ENCODE data around the gene ASXL3.

Gene ASXL3

DNA sequence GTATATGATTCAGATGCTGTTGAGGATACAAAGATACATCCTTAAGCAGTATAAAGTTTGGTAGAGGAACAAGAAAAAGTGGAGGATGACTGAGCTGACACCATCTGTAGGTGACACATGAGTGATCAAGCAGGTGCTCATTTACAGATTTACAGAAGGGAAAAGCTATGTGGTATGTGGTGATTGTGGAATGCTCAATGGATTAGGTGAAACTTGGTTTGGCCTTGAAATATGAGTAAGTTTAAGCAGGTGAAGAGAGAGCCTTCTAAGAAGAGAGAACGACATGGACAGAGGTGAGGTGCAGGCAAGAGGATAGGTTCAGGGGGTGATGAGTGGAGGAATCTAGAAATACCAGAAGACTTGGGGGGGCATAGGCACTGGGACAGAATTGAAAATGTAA lies 5.9 kb downstream of the ASXL3 start:
- no peak for DNase-seq (ENCODE audit: low read depth)

DNA sequence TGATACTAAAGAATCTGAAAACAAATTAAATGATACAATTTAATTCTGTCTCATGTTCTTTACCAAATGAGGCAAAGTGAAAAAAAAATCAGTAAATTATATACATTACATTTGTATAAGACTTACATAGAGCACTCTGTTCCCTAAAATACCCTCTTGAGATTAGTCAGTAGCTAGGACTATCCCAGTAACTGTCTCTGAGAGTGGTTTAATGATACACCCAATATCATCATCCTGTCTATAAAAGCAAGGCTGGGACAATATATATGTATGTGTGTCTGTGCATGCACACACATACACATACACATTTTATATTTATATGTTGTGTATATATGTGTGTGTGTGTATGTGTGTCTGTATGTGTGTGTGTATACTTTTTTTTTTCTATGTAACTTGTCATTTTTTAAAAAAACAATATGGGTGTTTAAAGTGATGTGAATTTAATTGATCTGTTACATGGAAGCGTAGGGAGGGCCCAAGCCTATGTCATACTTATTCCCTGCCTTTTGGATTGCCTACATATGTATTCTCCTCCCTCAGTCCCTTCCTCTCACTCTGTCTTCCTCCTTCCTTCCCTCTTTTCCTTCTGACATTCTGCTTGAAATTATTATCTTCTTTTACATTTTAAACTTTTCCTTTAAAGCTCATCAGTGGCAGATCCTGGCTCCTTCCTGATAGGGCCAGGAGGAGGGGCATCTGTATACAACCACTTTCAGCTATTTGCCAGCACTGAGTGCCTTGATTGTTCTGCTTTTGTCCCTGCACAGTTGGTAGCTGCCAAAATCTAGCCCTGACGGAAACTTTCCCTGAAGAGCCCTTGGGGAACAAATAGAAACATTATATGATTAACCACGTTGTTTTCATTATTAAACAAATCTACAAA lies 6.8 kb downstream of the ASXL3 start:
- DNase-seq (ENCODE audit: low read depth): no peak

DNA sequence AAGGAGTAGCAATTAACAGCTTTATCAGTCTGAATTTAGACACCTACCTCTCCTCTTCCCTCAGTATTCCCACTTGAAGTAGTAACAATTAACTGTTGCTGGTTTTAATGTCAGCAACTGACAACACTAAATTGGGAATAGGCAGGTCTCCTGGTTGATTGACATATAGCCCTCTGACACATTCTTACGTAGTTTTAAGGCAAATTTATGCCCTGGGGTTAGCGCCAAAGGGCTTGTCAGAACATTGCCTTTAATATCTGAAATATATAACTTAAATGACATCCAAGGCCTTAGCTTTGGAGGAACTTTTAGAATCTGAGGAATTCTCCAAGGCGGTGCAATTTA lies 7.4 kb downstream of the ASXL3 start:
- DNase-seq (ENCODE audit: low read depth): no peak

GRCh38 chr18:33588361-33588760 lies 10.3 kb downstream of the ASXL3 start:
- no peak for DNase-seq (ENCODE audit: low read depth)

DNA sequence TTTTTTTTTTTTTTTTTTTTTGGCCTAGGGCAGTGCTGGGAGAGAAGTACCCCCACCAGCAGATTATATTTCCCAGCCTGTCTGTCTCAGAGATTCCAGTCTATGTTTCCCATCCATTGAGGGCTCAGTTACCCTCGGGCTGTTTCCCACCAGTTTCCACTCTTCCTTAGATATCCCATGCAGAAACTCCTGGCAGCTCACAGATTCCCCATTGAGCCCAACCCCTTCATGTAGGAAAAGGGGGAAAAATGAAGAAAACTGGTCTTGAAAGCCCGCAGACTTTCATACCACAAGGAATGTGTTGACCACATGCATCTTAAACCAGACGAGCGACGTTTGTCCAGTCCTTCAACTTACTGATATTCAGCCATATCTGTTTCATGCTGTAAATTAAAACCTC lies 15.2 kb downstream of the ASXL3 start:
- no peak for DNase-seq (ENCODE audit: low read depth)

- DNase-seq (ENCODE audit: low read depth): no peak
Observed at GRCh38 chr18:33594799-33595198, 16.8 kb downstream of the ASXL3 start.

DNA sequence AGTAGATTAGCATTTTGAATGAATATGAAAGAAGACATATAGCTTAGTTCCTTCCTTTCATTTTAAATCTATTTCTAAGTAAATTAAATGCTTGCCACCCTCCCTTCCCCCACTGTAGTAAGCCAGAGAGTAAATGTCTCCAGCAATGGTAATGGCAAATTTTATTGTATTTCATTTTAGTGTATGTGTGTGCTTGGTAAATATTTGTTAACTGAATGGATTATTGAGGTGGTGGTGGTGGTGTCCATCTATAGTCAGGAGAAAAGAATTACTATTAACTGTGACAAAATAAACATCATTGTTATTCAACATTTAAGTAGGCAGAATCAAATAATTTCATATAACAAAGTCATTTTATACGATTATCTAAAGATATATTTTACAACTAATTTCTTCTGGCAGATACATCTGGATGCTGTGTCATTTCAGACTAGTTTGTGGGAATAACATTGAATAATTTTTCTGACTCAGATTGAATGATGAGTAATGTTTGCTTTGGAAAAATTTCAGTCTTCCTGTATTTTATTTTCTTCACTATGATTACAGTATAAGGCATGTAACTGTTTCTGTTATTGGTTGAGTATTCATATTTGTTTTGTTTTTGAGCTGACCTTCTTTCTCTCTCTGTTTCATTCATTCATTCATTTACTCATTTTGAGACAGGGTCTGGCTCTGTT lies 18.3 kb downstream of the ASXL3 start:
- no peak for DNase-seq (ENCODE audit: low read depth)

GRCh38 chr18:33600846-33601245 lies 22.8 kb downstream of the ASXL3 start:
- no peak for DNase-seq (ENCODE audit: low read depth)

DNA sequence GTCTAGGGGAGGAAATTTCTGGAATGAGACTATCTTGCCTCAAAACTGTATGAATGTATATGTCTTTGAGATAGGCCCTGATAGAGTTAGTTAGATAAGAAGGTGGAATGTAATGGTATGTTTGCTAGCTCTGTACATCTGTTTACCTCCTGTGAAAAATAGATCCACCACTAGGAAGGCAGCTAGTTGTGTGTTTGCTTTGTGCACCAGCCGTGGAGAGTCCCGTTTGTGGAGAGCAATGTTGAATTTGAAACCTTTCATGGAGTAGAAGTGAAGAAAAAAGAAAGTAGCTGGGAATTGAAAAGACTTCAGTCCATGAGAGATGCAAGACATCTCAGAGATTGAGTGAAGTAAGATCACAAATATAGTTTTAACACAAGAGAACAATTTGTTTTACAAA lies 25.4 kb downstream of the ASXL3 start:
- DNase-seq (ENCODE audit: low read depth): no peak

GRCh38 chr18:33605250-33605649 lies 27.2 kb downstream of the ASXL3 start:
- DNase-seq (ENCODE audit: low read depth): no peak

DNA sequence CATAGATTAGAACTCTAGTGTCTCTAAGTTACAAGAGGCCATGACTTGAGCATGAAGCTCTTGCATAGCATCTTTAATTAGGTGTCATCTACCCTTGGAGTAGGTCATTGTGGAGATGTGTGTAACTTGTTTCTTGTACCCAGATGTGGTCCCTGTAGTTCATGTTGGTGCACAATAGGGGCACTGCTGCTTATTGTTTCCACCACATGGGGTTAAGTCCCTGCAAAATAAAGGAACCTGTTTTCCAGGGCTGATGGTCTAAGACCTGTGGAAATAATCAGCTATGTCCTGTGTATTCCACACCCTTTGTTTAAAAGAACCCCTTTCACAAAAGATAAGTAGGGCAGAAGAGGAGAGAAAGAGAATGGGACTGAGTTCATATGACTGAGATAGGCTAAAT lies 28.6 kb downstream of the ASXL3 start:
- no peak for DNase-seq (ENCODE audit: low read depth)

GRCh38 chr18:33611525-33612135 lies 33.6 kb downstream of the ASXL3 start:
- no peak for DNase-seq (ENCODE audit: low read depth)

- DNase-seq (ENCODE audit: low read depth): no peak
Observed at GRCh38 chr18:33612632-33613031, 34.6 kb downstream of the ASXL3 start.

- DNase-seq (ENCODE audit: low read depth): no peak
Observed at GRCh38 chr18:33616556-33616955, 38.5 kb downstream of the ASXL3 start.

- DNase-seq (ENCODE audit: low read depth): no peak
Observed at GRCh38 chr18:33627114-33627513, 49.1 kb downstream of the ASXL3 start.

DNA sequence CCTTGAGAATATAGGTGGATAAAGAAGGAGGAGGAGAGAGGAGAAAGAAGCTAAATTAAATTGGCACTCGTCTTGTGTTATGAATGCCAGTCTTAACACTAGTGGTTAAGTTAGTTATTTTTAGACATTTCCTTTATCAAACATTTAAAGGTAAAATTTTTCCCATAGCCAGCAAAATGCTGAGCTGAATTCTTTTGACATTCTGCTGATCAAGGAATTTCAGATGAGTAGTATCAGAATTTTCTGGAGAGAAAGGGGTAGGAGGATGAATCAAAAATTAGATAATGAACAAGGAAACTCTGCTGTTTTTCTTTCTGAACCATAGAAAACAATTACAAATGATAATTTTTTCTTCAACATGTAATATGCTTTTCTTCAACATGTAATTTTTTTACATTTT lies 52.5 kb downstream of the ASXL3 start:
- DNase-seq (ENCODE audit: low read depth): no peak

GRCh38 chr18:33641141-33641540 lies 63.1 kb downstream of the ASXL3 start:
- no peak for DNase-seq (ENCODE audit: low read depth)

DNA sequence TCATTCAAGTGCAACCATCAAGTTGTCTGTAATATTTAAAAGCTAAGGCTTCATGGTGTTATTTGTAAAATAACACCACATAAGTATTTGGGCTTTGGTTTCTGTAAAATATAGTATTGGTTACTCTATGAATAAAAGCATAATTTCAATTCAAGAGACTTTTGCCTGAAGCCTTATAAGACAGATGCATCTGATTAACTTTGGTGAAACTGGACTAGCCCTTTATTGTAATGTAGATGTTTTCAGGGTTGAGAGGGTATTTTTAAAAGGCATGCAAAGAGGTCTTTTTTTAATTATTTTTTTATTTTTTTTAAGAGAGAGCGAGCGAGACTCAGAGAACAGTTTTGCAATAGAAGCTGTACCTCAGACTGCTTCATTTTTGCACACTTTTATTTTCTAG lies 66.5 kb downstream of the ASXL3 start:
- DNase-seq (ENCODE audit: low read depth): no peak

- DNase-seq (ENCODE audit: low read depth): no peak
Observed at GRCh38 chr18:33647365-33647764, 69.3 kb downstream of the ASXL3 start.

DNA sequence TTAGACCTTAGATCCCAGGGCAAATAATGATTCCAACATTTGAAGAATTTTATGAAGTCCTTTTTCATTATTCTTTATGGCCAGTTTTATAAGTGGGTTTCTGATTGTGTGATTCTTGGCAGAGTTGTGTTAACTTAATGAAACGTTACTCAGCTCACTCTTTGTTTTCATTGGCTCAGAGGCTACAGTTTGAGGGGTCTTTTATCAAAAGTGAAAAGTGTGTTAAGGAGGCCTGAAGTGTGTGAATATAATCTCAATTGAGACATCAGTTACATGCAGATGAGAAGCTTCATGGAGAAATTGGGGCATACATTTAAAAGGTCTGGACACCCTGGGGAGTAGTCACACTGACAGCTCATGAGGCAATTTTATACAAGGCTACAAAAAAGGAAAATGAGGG lies 74.6 kb downstream of the ASXL3 start:
- DNase-seq (ENCODE audit: low read depth): no peak

DNA sequence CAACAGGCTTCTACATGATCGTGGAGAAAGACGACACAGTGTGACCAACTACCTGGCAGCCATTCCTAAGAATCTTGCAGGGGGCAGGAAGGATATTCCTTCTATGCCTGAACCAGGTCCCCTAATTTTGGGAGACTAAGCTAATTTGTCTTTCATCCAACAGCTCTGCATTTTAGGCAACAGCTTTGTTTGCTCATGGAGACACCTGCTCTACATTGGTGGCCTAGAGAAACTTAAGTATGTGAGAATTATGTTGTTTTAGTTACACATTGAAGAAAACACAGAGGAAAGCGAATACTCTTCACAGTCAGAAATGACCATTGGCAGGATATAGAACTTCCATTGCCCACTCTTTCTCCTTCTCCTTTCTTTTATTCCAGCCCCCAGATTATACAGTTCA lies 75.2 kb downstream of the ASXL3 start:
- DNase-seq (ENCODE audit: low read depth): no peak

- no peak for DNase-seq (ENCODE audit: low read depth)
Observed at GRCh38 chr18:33656889-33657448, 79.0 kb downstream of the ASXL3 start.

GRCh38 chr18:33660696-33661310 lies 82.8 kb downstream of the ASXL3 start:
- DNase-seq (ENCODE audit: low read depth): no peak
